ENCODE results near the gene KIRREL3.

KIRREL3 gene

DNA sequence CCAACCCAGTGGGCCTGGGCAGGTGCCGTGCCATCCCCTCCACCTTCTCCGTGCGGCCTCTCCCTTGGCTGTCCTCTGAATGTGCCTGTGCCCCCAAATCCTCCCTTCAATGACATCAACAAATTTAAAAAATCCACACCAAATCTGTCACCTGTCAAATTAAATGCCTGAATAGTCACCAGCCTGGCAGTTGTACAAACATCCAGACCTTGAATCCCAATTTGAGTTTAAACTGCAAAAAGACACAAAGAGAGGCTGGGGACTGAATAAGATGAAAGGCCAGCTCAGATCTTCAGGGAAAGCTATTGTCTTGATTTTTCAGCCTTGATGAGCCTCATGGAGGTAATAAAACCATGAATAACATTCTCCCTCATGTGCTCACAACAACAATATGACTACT is 194.7 kb downstream of the KIRREL3 start:
- CTCF ChIA-PET, result no interaction called here
- POLR2A ChIA-PET, result interaction anchor here (0.9 kb wide), 1 partner anchor 15 kb away, joined by 3 read pairs; no protein-coding TSS in a partner anchor
- no peak for DNase-seq (ENCODE audit: low read depth, low spot score)
- TF ChIP-seq, protein P1, sequence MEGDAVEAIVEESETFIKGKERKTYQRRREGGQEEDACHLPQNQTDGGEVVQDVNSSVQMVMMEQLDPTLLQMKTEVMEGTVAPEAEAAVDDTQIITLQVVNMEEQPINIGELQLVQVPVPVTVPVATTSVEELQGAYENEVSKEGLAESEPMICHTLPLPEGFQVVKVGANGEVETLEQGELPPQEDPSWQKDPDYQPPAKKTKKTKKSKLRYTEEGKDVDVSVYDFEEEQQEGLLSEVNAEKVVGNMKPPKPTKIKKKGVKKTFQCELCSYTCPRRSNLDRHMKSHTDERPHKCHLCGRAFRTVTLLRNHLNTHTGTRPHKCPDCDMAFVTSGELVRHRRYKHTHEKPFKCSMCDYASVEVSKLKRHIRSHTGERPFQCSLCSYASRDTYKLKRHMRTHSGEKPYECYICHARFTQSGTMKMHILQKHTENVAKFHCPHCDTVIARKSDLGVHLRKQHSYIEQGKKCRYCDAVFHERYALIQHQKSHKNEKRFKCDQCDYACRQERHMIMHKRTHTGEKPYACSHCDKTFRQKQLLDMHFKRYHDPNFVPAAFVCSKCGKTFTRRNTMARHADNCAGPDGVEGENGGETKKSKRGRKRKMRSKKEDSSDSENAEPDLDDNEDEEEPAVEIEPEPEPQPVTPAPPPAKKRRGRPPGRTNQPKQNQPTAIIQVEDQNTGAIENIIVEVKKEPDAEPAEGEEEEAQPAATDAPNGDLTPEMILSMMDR (IDR thresholded peaks at IDR 0.05; ENCODE audit: insufficient read depth, low read length, missing control alignments), result no peak
- no peak overlapping the region for H3K4me3 ChIP-seq (ENCODE audit: low read depth, low read length)

- CTCF ChIA-PET, result no interaction called here
- TF ChIP-seq, protein P1 (IDR thresholded peaks at IDR 0.05; ENCODE audit: insufficient read depth, low read length, missing control alignments), result no peak
- POLR2A ChIA-PET, result no interaction called here
- DNase-seq (ENCODE audit: low read depth, low spot score), result no peak
- H3K4me3 ChIP-seq (ENCODE audit: low read depth, low read length), result no peak overlapping the region
These were observed 196.2 kb downstream of the KIRREL3 start for GRCh38 chr11:126804363-126804762.

DNA sequence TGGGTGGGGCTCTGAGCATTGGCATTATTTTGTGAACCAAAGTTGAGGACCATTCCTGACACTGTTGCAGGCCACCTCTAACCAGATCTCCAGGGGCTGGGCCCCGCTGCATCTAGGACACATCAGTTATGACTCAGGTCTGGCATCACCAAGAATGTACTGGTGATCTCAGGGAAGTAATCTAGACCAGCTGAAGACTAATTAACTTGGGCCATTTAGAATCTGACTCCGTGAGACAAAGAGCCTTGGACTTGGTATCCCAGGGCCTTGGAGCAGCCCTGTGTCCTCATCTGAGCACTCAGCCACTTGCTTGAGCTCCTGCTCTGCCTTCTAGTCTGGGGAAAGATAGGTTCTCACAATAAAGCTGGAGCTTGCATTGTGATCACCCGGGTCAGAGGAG is 200.6 kb downstream of the KIRREL3 start:
- peak; percentile 26 for DNase-seq (ENCODE audit: low read depth, low spot score)
- TF ChIP-seq, protein P1 (IDR thresholded peaks at IDR 0.05; ENCODE audit: insufficient read depth, low read length, missing control alignments), result no peak
- POLR2A ChIA-PET, result no interaction called here
- no peak overlapping the region for H3K4me3 ChIP-seq (ENCODE audit: low read depth, low read length)
- CTCF ChIA-PET, result interaction anchor here (0.9 to 1.5 kb wide), 4 partner anchors 9 to 190 kb away, joined by 3 to 4 read pairs (median 4); no protein-coding TSS in a partner anchor

GRCh38 chr11:126797457-126798169 is 203.0 kb downstream of the KIRREL3 start:
- CTCF ChIA-PET, result no interaction called here
- no peak for DNase-seq (ENCODE audit: low read depth, low spot score)
- POLR2A ChIA-PET, result no interaction called here
- TF ChIP-seq, protein P1 (IDR thresholded peaks at IDR 0.05; ENCODE audit: insufficient read depth, low read length, missing control alignments), result no peak
- no peak overlapping the region for H3K4me3 ChIP-seq (ENCODE audit: low read depth, low read length)

GRCh38 chr11:126793596-126793995 is 207.0 kb downstream of the KIRREL3 start:
- TF ChIP-seq, protein P1 (IDR thresholded peaks at IDR 0.05; ENCODE audit: insufficient read depth, low read length, missing control alignments), result no peak
- no peak overlapping the region for H3K4me3 ChIP-seq (ENCODE audit: low read depth, low read length)
- ChIA-PET CTCF (interaction anchor here (1.3 to 3.5 kb wide), 2 partner anchors 40 to 197 kb away, joined by 3 to 22 read pairs; no protein-coding TSS in a partner anchor), POLR2A (no interaction called here)
- no peak for DNase-seq (ENCODE audit: low read depth, low spot score)

DNA sequence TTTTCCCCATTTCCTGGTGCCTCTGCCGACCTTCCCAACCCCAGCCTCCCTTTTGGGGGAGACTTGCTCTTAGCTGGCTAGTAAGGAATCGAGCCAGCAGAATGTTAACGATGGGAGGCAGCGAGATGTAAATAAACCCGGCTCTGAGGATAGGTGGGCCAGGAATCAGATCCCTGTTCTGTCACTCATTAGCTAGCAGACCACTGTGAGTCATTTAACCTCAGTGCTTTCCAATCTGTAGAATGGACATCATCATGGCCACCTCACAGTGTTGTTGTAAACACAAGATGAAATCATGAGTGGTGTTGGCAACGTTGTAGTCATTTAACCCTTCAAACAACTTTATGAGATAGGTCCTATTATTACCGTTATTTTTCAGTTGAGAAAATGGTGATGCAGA is 208.6 kb downstream of the KIRREL3 start:
- no peak overlapping the region for H3K4me3 ChIP-seq (ENCODE audit: low read depth, low read length)
- TF ChIP-seq, protein P1 (IDR thresholded peaks at IDR 0.05; ENCODE audit: insufficient read depth, low read length, missing control alignments), result no peak
- POLR2A ChIA-PET, result no interaction called here
- CTCF ChIA-PET, result interaction anchor here (3.3 to 3.5 kb wide), 2 partner anchors 12 to 199 kb away, joined by 17 to 22 read pairs; no protein-coding TSS in a partner anchor
- no peak for DNase-seq (ENCODE audit: low read depth, low spot score)
